ENCODE measurements around the gene AJAP1.

The AJAP1 gene

DNA sequence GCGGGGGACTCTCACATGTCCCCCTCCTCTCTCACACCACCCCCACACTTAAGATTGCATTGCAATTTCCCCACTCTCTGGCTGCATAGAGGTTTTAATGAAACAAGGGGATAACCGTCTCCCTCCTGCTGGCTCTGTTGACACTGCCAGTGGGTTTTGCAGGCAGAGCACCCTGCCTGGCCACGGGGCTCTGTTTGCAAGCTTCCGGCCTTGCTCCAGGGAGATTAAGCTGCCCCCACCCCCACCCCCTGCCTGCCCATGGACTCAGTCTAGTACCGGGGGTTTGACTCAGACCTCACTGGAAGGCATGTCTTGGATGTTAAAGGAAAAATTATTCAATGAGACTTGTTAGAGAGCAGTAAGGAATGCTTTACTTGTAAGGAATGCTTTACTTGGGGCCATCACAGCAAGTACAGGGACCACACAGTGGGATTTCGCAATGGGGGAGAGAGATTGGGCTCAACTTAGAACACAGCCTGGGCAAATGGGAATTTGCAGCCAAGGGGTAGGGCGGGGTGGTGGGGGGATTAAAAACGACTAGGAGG lies 101.0 kb downstream of the AJAP1 start:
- H3K27ac ChIP-seq: no peak overlapping the region
- TF ChIP-seq, protein P1, sequence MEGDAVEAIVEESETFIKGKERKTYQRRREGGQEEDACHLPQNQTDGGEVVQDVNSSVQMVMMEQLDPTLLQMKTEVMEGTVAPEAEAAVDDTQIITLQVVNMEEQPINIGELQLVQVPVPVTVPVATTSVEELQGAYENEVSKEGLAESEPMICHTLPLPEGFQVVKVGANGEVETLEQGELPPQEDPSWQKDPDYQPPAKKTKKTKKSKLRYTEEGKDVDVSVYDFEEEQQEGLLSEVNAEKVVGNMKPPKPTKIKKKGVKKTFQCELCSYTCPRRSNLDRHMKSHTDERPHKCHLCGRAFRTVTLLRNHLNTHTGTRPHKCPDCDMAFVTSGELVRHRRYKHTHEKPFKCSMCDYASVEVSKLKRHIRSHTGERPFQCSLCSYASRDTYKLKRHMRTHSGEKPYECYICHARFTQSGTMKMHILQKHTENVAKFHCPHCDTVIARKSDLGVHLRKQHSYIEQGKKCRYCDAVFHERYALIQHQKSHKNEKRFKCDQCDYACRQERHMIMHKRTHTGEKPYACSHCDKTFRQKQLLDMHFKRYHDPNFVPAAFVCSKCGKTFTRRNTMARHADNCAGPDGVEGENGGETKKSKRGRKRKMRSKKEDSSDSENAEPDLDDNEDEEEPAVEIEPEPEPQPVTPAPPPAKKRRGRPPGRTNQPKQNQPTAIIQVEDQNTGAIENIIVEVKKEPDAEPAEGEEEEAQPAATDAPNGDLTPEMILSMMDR (conservative IDR thresholded peaks at IDR 0.05): no peak
- no peak for TF ChIP-seq ZFX (IDR thresholded peaks at IDR 0.05)

DNA sequence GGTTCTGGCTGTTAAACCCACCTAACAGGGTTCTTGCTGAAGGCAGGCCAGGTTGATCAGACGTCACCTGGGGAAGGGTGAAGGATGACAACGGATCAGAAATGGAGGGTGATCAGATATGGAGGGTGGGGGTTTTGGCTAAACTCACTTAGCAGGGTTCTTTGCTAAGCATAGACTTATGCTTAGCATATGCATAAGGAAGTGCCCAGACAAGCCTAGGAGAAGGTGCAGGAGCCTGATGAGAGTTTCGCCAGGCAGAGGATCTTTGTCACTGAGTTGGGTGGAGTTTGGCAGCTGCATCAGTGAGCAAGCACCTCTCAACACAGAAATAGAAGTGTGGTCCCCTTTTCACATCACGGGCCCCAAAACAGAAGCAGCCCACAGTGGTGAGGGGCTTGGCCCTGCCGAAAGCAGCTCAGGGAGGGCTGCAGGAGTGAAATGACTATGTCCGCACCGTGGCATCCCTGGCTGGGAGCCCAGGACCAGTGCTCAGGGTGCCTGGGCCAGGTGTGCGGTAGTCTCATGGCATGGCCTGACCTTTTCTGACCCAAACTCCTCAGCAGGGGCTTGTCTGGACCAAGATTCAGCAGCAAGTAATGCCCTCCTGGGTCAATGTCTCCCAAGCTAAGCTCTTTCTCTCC lies 101.6 kb downstream of the AJAP1 start:
- H3K27ac ChIP-seq: no peak overlapping the region
- no peak for TF ChIP-seq ZFX (IDR thresholded peaks at IDR 0.05)
- TF ChIP-seq, protein P1 (conservative IDR thresholded peaks at IDR 0.05): no peak

DNA sequence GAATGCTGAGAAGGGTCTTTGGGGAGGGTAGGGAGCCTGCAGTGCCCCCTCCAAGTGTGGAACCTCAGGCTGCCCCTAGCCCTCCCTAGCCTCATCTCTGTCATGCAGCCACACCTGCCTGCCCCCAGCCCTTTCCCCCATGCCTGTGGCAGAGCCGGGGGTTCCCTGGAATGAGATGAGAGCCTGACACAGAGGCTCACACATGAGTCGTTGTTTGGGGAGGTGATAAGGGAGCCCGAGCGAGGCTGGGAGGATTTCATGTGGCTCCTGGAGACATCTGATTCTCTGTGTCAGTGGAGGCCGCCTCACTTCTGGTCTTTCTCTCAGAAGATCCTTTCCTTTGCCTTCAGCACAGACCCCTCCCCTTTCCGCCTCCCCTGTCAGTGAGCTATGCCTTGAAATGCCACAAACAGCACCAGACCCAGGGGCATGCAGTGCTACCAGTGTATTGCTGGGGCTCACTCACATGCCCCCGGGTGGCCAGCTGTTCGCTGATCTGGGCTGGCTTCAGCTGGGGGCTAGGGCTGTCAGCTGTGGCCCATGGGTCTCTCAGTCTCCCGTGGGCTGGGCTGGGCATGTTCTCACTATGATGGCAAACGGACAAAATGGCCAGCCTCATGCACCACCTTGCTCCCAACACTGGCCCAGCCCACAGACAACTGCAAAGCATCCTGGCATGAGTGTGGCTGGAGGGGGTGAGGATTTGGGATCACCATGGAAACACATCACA lies 102.6 kb downstream of the AJAP1 start:
- H3K27ac ChIP-seq: no peak overlapping the region
- TF ChIP-seq, protein P1 (conservative IDR thresholded peaks at IDR 0.05): no peak
- TF ChIP-seq ZFX (IDR thresholded peaks at IDR 0.05): no peak

DNA sequence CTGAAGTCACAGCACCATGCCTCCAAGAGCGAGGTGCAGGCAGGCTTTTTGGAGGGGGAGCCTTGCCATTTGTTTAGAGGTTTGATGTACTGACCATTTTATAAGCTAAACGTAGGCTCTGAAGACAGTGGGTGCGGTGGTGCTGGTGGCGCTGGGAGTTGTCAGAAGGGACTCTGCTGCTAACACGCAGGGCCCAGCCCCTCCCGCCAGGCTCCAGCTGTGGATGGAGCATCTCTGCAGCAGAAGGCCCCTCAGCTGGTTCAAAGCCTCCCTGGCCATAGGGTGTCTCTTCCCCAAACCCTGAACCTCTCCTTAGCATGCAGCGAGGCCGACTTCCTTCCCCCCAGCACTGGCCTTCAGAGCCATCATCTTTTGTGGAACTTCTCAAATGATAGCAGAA lies 105.3 kb downstream of the AJAP1 start:
- TF ChIP-seq, protein P1 (conservative IDR thresholded peaks at IDR 0.05): no peak
- no peak for TF ChIP-seq ZFX (IDR thresholded peaks at IDR 0.05)
- no peak overlapping the region for H3K27ac ChIP-seq

DNA sequence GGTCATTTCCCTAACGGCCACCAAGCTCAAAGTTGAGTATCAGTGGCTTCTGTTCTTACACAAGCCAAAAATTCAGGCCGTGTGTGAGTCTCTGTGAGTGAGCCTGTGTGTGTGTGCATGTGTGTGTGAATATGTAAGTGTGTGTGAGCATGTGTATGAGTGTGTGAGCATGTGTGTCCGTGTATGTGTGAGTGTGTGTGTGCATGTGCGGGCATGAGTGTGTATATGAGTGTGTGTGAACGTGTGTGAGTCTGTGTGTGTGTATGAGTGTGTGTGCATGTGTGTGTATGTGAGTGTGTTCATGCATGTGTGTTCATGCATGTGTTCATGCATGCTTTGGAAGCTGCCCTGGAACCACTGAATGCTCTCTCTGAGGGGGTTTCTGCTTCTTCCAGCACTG lies 105.7 kb downstream of the AJAP1 start:
- no peak for TF ChIP-seq ZFX (IDR thresholded peaks at IDR 0.05)
- TF ChIP-seq, protein P1 (conservative IDR thresholded peaks at IDR 0.05): no peak
- no peak overlapping the region for H3K27ac ChIP-seq

DNA sequence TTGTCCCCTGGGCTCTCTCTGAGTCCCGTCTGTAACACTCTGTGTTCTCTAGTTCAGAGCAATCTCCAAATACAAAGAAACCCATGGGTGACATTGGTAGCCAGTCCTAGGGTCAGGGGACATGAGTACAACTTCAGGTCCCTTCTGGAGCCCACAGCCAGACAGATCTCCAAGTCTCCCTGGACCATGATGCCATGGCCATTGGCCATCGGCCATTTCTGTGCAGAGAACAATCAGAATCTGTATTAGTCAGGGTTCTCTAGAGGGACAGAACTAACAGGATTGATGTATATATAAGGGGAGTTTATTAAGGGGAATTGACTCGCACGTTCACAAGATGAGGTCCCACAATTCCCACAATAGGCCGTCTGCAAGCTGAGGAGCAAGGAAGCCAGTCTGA lies 106.9 kb downstream of the AJAP1 start:
- TF ChIP-seq, protein P1 (conservative IDR thresholded peaks at IDR 0.05): no peak
- TF ChIP-seq ZFX (IDR thresholded peaks at IDR 0.05): no peak
- no peak overlapping the region for H3K27ac ChIP-seq

DNA sequence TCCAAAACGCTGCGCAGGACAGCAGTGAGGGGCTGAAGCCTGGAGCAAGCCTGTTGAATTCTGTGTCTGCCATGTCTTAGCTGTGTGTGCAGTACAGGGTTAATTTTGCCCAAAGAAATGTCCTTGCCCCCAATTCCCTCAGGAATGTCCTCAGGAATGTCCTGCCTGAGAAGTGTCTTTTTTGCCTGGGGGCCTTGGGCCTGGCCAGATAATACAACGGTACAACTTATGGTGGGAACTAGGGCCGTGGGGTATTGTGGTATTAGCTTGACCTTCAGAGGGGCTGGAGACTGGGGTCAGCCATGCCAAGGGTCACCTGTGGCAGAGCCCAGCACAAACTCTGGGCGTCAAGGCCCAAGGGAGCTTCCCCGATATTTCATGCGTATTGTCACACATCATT lies 107.7 kb downstream of the AJAP1 start:
- no peak for TF ChIP-seq ZFX (IDR thresholded peaks at IDR 0.05)
- TF ChIP-seq, protein P1 (conservative IDR thresholded peaks at IDR 0.05): no peak
- H3K27ac ChIP-seq: no peak overlapping the region
